ENCODE measurements around the gene NET1. TPM values are rescaled to one million over a fixed set of nuclear protein-coding genes. Genes with fewer than 3 reads are reported as not detected.
A peak's percentile ranks its signal among the peaks of the same experiment; 100 is the strongest.

The NET1 gene
- total RNA-seq, 1 donor from 2014 or later, result 90.5 TPM

DNA sequence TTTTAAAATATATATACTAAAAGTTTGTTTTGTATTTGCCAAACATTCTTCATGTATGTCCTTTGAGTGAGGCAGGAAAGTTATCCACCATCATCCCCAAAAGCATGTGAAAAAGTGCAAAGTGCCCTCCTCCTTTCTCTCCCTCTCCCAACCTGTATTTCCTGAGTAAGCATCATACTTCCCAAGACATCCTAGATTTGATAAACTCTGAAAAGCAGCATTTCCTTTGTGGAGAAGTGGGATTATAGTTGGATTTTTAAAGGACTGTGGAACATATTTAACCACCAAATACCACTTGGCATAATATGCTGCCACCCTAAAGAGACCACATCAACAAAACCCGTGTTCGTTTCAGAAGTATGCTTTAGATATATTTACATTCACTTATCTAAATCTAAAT is 36.9 kb downstream of the NET1 start:
- Histone ChIP-seq H3K27me3 (no peaks in the 10 kb centered on the region), H4K20me1 (ENCODE audit: low read depth) (peaks cover 3% of the 10 kb centered on the region), H3K36me3 (peaks cover 18% of the 10 kb centered on the region), H3K79me2 (ENCODE audit: low read depth) (peaks cover 44% of the 10 kb centered on the region), H3K9me3 (ENCODE audit: low read depth) (no peaks in the 10 kb centered on the region), H3F3A (ENCODE audit: low read depth) (peaks cover 10% of the 10 kb centered on the region), H3K9ac (no peak overlapping the region), H2AFZ (replicated peaks) (no peak overlapping the region), H3K4me2 (peak overlapping the region; percentile 45), H3K4me3 (no peak overlapping the region), H3K27ac (no peak overlapping the region), H3K4me1 (peaks cover 25% of the 10 kb centered on the region)
- no peak overlapping the region for H3K27ac Mint-ChIP-seq
- DNase-seq (ENCODE audit: low spot score), result no peak
- no peaks in the 10 kb centered on the region for H3K9me3 Mint-ChIP-seq
- TF ChIP-seq EZH2phosphoT487 (IDR thresholded peaks at IDR 0.05) (no peak), CTCF (IDR thresholded peaks at IDR 0.05) (no peak), EZH2 (IDR thresholded peaks at IDR 0.05) (no peak)
- peaks cover 25% of the 10 kb centered on the region for H3K4me1 Mint-ChIP-seq
- peaks cover 13% of the 10 kb centered on the region for H3K36me3 Mint-ChIP-seq
- no peaks in the 10 kb centered on the region for H3K27me3 Mint-ChIP-seq (ENCODE audit: insufficient read depth, low read depth)
- no peak overlapping the region for H3K4me3 Mint-ChIP-seq

GRCh38 chr10:5449823-5450222 is 37.5 kb downstream of the NET1 start:
- peaks cover 25% of the 10 kb centered on the region for H3K4me1 Mint-ChIP-seq
- peak overlapping the region; percentile 58 for H3K4me3 Mint-ChIP-seq
- H2AFZ ChIP-seq (replicated peaks), result no peak overlapping the region
- H3K9ac ChIP-seq, result no peak overlapping the region
- H3K4me2 ChIP-seq, result peak overlapping the region; percentile 45
- H3K9me3 Mint-ChIP-seq, result no peaks in the 10 kb centered on the region
- peaks cover 3% of the 10 kb centered on the region for H4K20me1 ChIP-seq (ENCODE audit: low read depth)
- peaks cover 25% of the 10 kb centered on the region for H3K4me1 ChIP-seq
- DNase-seq (ENCODE audit: low spot score), result peak; percentile 45
- H3F3A ChIP-seq (ENCODE audit: low read depth), result peaks cover 10% of the 10 kb centered on the region
- peaks cover 24% of the 10 kb centered on the region for H3K36me3 ChIP-seq
- no peaks in the 10 kb centered on the region for H3K27me3 ChIP-seq
- peak overlapping the region; percentile 76 for H3K27ac Mint-ChIP-seq
- peaks cover 44% of the 10 kb centered on the region for H3K79me2 ChIP-seq (ENCODE audit: low read depth)
- no peak overlapping the region for H3K4me3 ChIP-seq
- no peaks in the 10 kb centered on the region for H3K27me3 Mint-ChIP-seq (ENCODE audit: insufficient read depth, low read depth)
- H3K27ac ChIP-seq, result no peak overlapping the region
- peaks cover 10% of the 10 kb centered on the region for H3K36me3 Mint-ChIP-seq
- TF ChIP-seq CTCF (IDR thresholded peaks at IDR 0.05) (no peak), EZH2phosphoT487 (IDR thresholded peaks at IDR 0.05) (no peak), EZH2 (IDR thresholded peaks at IDR 0.05) (no peak)
- no peaks in the 10 kb centered on the region for H3K9me3 ChIP-seq (ENCODE audit: low read depth)

DNA sequence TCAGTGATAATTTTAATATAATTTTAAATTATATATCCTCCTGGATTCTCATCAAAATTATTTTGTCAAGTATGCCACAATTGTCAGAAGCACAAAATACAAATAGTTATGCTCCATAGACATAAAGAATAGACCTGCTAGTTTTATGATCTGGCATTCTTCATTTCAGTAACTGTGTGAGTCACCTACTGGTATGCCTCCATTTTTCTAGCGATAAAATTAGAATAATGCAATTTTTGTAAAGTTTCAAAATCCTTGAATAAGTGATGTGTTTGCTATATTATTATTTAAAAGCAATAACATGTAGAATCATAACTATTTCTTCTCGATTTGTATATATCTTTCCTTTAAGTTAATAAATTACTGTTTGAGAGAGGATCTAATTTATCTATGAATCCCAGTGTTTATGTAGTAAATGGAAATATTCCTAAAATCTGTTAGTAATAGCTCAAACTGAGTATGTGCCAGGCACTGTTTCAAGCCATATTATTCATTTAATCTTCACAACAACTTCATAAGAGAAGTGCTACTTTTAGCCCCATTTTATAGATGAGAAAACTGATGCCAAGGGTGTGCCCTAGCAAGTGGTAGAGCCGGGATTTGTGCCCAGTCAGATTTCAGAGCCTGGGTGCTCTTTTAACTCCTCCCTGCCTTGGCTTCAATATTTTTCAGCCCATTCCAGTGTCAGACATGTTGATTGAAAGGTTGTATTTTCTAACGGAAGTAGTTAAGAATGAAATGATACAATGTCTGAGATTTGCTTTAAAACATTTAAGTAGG is 38.4 kb downstream of the NET1 start:
- H3K9me3 ChIP-seq (ENCODE audit: low read depth), result no peaks in the 10 kb centered on the region
- Mint-ChIP-seq H3K36me3 (peaks cover 16% of the 10 kb centered on the region), H3K27ac (no peak overlapping the region), H3K9me3 (no peaks in the 10 kb centered on the region), H3K4me1 (peaks cover 25% of the 10 kb centered on the region), H3K27me3 (ENCODE audit: insufficient read depth, low read depth) (no peaks in the 10 kb centered on the region), H3K4me3 (no peak overlapping the region)
- no peak for DNase-seq (ENCODE audit: low spot score)
- H4K20me1 ChIP-seq (ENCODE audit: low read depth), result peaks cover 3% of the 10 kb centered on the region
- no peak overlapping the region for H3K4me2 ChIP-seq
- peaks cover 44% of the 10 kb centered on the region for H3K79me2 ChIP-seq (ENCODE audit: low read depth)
- no peak overlapping the region for H2AFZ ChIP-seq (replicated peaks)
- TF ChIP-seq EZH2 (IDR thresholded peaks at IDR 0.05) (no peak), CTCF (IDR thresholded peaks at IDR 0.05) (no peak), EZH2phosphoT487 (IDR thresholded peaks at IDR 0.05) (no peak)
- no peak overlapping the region for H3K9ac ChIP-seq
- H3F3A ChIP-seq (ENCODE audit: low read depth), result peaks cover 4% of the 10 kb centered on the region
- peaks cover 31% of the 10 kb centered on the region for H3K36me3 ChIP-seq
- no peak overlapping the region for H3K27ac ChIP-seq
- H3K4me1 ChIP-seq, result peaks cover 25% of the 10 kb centered on the region
- H3K27me3 ChIP-seq, result no peaks in the 10 kb centered on the region
- no peak overlapping the region for H3K4me3 ChIP-seq

Measured in neural progenitor cell (in vitro differentiated cells).